Limb (tissue), 2 donors: ENCODE measurements around the gene HEATR1.
"Not testable (repeated sequence)": the region's sequence is repeated elsewhere in the genome, so short reads cannot be mapped to it uniquely, and the experiment has no call there.

Experiments
- DNase-seq, 2 donors: peaks; one replicate each; pipeline ENCODE4 v3.0.0-alpha.2; 2016; ENCODE audit errors: extremely low spot score in 2 of 2

HEATR1 gene

GRCh38 chr1:236509647-236510401 lies 94.5 kb downstream of the HEATR1 start:
- DNase-seq = no peak

- DNase-seq = no peak
Measured at GRCh38 chr1:236509203-236509602, 95.1 kb downstream of the HEATR1 start.

- no peak for DNase-seq
Measured at GRCh38 chr1:236508593-236509027, 95.7 kb downstream of the HEATR1 start.

GRCh38 chr1:236507022-236507700 lies 97.2 kb downstream of the HEATR1 start:
- no peak for DNase-seq

- not testable (repeated sequence) for DNase-seq
Measured at GRCh38 chr1:236504338-236504737, 100.0 kb downstream of the HEATR1 start.

GRCh38 chr1:236502972-236503639 lies 101.2 kb downstream of the HEATR1 start:
- peak; percentile 13 to 60 for DNase-seq

GRCh38 chr1:236502579-236502971 lies 101.7 kb downstream of the HEATR1 start:
- DNase-seq = no peak

- DNase-seq = no peak
Measured at GRCh38 chr1:236501093-236501492, 103.2 kb downstream of the HEATR1 start.
